Fibroblast of peridontal ligament (primary cell): ENCODE measurements around the gene LYZL1.
A peak's percentile ranks its signal among the peaks of the same experiment; 100 is the strongest.
"Not testable (repeated sequence)": the region's sequence is repeated elsewhere in the genome, so short reads cannot be mapped to it uniquely, and the experiment has no call there.

Experiments
- DNase-seq: peaks from one replicate; pipeline ENCODE4 v3.0.0-alpha.2; 2010; ENCODE audit errors: extremely low read depth

The LYZL1 gene

DNA sequence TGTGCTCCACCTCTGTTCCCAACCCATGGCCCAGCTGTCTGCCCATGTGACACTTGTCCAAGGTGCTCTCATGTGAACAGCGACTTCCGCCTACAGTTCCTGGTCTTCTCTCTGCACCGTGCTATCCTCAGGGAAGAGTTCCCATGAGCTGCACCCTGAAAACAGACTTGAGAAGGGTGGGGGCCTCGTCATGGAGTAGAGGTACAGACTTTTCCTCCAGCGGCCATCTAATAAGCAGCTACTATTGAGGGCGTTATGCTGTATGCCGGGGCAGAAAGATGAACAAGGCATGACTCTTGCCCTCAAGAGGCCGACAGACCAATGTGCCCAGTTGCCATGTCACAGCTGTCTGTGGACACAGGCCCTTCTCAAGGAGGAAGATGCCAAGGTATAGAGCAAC lies 25.4 kb upstream of the LYZL1 start:
- DNase-seq, result no peak

DNA sequence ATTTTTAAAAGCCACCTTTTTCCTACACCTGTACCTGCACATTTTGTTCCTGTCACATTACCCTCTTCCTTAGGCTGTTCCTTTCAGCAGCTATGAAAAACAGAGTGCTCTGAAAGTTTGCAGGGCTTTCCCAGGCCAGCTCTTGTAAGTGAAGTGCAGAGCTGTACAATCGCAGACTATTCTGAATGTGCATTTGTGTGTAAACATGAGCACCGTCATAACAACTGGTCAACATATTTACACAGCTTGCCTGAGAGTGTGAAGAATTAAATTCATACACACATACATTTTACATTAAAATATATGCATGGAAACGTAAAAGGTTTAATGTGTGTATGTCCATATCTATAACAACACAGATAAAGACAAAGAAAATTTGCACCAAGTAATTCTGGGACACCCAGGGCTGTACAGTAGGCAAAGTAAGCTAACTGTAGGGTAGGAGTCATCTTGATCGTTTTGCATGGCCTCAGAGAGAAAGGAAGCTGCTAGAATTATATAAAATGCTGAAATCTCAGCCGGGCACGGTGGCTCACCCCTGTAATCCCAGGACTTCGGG lies 23.6 kb upstream of the LYZL1 start:
- DNase-seq, result no peak

DNA sequence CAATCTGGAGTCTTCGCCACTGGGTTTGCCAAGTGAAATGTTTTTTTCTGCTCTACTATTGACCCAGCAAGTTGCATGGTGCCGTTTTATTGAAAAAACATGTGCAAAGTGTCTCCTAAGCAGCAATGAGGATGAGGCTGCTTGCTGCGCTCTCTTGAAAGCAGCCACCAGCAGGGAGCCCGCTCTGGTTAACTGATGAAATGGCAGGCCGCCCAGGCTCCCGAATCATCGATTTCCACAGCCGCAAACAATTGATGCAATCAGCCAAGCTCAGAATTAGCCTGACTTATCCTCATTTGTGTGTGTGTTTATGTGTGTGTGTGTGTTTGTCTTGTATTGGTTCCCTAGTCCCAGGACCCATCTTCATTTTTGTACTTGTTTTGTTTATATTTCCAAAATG lies 22.2 kb upstream of the LYZL1 start:
- peak; percentile 89 for DNase-seq

DNA sequence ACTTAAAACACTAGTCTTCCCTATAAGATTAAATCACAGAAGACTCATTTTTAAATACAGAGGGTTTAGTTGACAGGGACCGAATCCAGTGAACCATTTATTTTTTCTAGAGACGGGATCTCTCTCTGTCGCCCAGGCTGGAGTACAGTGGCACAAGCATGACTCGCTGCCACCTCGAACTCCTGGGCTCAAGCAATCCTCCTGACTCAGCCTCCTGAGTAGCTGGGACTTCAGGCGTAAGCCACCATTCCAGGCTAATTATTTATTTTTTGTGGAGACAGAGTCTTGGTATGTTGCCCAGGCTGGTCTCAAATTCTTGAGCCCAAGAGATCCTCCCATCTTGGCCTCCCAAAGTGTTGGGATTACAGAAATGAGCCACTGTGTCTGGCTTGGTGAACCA lies 20.9 kb upstream of the LYZL1 start:
- DNase-seq, result no peak

DNA sequence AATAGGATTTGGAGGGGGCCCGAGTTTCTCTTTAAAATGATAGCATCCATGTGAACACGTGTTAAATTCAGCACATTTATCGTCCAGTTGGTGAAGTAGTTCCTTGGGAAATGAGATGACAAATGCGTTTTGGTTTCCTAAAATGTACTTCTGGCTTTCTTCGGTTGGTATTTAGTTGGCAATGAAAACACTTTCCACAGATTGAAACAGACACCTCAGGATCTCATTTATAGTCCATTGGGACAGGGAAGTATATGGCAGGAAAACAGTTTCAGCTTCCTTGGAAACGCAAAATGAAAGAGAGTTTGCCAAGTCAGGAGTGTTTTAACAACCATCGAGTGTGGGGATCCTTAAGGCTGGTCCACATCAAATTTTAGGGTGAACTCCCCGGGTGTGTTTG lies 19.4 kb upstream of the LYZL1 start:
- no peak for DNase-seq

DNA sequence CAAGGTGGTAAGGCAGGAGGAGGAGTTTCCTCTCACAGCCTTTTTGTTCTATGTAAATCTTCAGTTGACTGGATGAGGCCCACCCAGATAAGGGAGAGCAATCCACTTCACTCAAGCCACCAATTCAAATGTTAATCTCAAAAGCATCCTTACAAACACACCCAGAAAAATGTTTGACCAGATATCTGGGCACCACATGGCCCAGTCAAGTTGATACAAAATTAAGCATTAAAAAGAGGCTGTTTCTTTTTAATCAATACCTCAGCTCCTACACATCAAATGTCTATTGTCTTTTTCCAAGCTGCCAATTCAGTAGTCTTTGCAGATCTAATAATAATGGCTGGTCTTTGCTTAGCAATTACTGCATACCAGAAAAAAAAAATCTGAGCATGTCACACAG lies 18.0 kb upstream of the LYZL1 start:
- DNase-seq, result no peak

DNA sequence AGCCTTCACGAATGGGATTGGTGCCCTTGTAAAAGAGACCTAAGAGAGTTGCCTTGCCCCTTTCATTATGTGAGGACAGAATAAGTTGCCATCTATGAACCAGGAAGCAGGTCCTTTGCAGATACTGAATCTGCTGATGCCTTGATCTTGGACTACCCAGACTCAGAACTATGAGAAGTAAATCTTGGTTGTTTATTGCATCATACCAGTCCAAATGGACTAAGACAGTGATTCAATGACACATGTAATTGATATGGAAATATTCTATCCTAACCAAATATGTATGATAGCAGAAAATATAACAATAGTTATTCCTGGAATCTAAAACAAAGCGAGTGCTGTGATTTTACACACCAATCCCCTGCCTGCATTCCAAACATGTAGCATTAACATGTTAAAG lies 17.0 kb upstream of the LYZL1 start:
- peak; percentile 6 for DNase-seq

DNA sequence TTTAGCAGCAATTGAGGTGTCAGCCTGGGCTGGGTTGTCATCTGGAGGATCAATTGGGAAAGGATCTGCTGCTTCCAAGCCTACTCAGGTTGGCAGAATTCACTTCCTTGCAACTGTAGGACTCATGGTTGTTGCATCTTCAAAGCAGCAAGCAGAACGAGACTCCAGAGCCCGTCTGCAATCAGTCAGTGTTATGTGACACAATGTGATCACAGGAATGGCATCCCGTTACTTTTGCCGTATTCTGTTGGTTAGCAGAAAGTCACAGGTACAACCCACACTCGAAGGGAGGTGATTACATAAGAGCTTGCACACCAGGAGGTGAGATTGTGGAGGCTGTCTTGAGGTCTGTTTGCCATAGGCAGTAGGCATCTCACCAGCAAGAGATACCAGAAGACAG lies 15.4 kb upstream of the LYZL1 start:
- no peak for DNase-seq

DNA sequence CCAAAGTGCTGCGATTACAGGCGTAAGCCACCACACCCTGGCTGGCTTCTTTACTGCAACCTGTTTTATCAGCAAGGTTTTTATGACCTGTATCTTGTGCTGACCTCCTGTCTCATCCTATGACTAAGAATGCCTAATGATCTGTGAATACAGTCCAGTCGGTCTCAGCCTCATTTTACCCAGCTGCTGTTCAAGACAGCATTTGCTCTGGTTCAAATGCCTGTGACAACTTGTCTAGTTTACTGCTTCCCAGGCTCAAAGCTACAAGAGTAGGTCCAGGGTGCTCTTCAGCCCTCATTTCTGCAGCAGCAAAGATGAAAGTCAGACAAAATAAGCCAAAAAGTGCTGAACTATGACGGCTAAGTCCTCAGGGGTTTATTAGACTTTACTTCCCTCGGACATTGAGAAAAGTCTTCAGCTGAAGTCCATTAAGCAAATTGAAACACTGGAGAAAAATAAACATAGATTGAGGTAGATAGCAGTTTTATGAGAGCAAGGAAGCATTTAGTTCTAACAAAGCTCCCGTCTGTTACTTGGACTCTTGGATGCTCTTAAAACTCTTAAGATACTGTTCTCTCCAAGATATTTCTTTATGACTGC lies 12.5 kb upstream of the LYZL1 start:
- DNase-seq, result no peak

DNA sequence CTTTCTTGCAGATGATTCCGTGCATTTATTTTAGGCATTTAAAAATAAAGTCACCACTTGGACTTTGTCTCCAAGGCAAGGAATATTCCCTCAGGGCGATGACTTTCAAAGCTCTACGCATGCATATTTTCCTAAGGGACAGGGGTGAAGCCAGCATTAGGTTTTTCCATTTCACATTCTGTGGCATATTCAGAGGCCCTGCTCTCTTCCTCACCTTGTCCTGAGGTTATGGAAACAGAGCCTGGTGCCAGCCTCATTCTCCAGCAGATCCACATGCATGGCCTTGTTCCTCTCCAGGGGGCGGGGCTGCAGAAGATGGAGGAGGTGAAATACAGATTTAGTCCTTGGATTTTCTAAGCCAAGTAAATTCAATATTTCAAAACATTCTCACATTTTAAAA lies 11.6 kb upstream of the LYZL1 start:
- no peak for DNase-seq

DNA sequence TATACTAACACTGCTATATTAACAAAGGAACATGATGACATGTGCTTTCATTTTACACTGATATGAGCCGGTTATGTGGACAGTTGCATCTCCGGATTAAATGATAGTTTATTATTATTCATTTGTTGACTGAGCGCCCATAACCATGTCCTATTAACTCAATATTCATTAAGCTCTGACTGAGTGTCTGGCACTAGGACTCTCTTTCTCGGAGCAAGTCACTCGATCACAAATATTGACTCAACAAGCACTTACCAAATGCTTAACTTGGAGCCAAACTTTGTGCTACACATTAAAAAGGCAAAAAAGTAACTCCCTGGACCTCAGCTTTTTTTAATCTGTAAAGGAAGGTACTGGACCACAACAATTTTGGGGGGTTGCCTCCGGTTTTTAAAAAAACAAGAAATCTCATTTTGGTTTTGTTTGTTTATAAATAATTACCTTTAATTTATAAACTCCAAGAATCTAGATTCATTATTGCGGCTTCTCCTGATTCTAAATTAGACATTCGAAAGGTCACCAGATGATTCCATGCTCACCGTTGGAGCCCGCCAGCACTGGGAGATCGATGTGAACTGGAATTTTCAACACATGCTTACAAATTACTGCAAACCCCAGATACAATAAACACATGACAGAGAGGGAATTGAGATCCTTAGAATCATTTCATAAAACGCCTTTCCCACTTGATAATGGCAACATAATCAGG lies 8.9 kb upstream of the LYZL1 start:
- no peak for DNase-seq

DNA sequence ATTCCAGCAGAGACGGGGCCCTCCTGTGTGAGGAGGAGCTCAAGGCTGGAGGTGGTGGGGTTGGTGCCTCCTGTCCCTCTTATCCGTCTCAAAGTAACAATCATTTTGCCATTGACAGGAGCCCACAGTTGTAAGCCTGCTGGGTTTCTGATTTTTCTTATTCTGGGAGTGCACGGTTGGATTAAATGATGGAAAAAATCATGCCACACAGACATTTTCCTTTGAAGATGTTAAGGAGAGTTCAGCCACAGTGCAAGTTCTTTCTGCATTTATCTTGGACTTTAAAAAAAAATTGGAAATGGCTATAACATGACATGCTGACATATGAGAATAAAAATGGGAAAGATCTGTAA lies 8.4 kb upstream of the LYZL1 start:
- no peak for DNase-seq

DNA sequence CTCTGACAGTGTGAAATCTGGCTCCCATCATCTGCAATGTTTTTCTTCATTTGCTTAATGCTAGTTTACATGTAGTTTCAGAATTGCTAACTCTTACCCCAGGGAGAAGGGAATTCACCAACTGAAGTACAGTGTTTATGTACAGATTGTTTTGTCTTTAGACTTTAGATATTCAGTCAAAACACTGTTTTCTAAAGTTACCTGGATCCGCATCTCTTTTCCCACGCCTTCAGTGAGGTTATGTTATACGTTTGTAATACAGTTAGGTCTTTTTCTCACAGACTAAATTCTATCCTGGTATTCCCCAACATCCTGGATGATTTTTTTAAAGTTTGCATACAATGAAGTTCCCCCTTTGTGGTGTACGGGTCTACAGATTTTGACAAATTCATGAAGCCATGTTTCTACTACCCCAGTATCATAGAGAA lies 3.2 kb upstream of the LYZL1 start:
- DNase-seq, result no peak

DNA sequence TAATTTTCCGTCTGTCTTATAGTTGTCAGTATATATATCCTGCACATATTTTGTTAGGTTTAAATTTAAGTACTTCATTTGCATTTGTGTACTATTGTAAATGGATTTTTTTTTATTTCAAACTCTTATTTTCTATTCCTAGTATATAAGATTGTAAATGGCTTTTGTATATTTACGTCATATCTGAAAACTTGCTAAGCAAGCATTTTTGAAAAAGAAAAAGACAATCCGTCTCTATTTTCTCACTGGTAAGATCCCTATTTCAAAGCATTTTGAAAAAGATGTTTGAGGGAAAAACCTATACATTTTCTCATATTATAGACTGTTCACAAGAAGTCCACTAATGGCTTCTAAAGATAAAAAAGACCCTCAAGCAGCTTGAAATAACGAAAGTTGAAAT lies 1.2 kb upstream of the LYZL1 start:
- DNase-seq, result no peak

DNA sequence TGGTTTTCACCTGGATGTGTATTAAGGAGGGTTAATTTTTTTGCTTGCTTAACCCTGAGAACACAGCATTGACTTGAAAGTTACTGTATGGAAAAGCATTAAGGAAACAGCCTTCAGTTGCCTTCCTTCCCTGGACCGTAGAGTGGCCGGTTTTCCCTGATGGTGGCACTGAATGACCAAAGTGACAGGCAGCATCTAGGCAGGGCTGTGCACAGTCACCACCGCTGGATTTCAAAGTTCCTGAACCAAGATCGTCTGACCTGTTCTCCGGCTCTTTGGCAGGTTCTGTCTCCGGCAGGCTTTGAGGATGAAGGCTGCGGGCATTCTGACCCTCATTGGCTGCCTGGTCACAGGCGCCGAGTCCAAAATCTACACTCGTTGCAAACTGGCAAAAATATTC lies 2.7 kb downstream of the LYZL1 start:
- DNase-seq, result not testable (repeated sequence)

DNA sequence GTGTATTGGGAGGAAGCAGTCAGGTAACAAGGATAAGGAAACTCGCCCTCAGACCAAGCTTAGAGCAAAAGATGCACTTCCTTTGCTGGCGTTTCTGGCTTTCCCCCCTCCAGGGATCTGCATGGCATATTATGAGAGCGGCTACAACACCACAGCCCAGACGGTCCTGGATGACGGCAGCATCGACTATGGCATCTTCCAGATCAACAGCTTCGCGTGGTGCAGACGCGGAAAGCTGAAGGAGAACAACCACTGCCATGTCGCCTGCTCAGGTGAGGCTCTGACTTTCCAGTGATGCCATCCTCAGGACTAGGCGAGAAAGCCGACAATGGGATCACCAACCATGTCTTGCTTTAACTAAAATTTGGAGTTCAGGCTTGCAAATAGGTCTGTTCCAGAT lies 3.5 kb downstream of the LYZL1 start:
- not testable (repeated sequence) for DNase-seq

DNA sequence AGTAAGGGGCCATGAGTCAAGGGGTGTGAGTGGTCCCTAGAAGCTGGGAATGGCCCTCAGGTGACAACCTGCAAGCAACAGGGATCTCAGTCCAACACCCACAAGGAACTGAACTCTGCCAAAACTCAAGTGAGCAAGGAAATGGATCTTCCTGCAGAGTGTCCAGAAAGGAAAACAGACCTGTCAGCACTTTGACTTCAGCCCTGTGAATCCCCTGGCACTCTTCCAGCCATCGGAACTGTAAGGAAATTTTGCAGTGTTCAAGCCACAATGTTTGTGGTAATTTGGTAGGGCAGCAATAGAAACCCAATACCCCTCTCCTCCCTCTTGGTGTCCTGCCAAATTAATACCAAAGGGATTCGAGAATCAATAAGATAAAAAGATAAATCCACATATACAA lies 6.9 kb downstream of the LYZL1 start:
- no peak for DNase-seq

DNA sequence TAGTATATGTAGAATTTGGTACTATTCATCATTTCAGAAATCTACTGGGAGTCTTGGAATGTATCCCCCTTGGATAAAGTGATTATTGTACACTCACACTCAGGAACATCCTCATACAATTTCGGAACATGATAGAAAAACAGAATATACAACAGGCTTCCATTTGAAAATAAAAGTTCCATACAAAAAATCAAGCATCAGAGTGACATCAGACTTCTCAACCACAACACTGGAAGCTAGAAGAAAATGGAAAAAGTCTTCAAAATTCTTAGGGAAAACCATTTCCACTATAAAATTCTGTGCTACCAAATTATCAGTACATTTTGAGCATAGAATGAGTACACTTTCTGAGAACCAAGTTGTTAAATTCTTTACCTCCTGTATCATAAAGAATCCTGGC lies 8.8 kb downstream of the LYZL1 start:
- no peak for DNase-seq

DNA sequence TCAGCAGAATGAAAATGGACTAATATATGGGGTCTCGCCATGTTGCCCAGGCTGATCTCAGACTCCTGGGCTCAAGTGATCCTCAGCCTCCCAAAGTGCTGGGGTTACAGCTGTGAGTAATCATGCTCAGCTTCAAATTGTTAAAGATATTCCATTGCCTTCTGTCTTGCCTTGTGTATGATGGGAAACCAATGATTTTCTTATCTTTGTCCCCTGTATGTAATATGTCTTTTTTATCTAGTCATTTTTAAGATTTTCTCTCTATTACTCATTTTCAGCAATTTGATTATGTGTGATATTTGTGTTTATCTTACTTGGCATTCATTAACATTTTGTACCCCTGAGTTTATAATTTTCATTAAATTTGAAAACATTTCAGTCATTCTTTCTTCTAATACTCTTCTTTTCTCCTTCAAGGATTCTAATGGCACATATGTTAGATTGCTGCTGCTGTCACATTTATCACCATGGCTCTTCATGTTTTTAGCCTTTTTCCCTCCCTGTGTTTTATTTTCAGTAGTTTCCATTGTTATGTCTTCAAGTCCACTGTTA lies 12.6 kb downstream of the LYZL1 start:
- no peak for DNase-seq

DNA sequence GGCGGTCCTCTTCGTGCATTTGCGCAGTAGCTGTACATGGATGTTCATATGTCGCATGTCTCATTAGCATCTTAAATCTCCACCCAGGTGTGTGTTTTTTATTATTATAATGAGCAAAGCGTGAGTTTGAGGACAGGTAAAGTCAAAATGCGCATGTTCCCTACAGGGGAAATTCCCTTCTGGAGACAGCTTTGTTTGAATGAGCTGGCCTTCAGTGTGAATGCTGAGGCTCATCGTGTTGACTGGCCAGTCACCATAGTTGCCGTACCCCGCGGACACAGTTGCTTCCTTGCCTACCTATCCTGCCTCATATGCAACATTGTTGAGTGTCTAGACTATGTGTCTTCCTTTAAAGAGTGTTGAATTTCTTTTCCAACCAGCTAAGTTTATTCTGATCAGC lies 13.6 kb downstream of the LYZL1 start:
- DNase-seq, result no peak

DNA sequence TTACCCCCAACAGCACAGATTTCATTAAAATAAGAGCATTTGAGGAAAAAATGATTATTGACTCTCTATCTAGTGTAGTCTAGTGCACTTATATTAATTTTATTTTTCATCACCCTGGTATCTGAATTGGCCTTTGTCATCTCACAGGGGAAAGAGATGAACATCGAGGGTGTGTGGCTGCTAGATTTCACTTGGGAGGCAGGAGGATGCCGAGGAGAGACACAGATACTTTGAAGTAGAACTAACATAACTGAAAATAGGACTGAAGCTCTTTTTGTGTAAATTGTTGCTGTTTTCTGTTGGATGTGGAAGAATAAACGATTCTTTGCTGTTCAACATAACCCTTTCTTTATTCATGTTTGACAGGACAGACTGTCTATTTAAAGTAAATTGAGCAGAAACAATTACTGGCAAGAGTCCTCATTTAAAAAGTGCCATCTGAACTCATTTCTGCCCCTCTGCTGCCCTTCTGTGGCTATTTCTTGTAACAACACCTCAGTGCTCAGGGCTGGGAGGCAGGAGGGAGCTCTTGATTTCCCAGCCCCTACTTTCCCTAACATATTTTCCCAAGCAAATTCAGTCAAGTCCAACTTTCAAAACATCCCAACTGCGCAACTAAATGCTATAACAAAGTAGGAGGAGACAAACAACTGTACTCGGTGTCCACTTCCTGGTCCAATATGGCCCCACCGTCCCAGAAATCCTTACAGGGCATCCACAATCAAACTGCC lies 15.6 kb downstream of the LYZL1 start:
- peak; percentile 89 for DNase-seq

DNA sequence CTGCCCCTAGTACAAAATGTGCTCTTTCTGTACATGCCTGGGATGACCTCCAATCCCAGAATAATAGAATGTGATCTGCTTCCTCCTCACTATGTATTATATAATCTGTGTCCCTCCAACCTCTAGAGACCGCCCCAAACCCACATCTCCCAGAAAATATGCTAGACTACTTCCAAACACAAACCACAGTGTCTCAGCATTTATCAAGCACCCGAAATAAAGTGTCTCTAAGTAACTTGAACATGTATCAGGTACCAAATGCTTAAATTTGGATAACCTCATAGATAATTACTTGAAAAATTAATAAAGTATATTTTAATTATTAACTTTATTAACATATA lies 16.1 kb downstream of the LYZL1 start:
- no peak for DNase-seq

DNA sequence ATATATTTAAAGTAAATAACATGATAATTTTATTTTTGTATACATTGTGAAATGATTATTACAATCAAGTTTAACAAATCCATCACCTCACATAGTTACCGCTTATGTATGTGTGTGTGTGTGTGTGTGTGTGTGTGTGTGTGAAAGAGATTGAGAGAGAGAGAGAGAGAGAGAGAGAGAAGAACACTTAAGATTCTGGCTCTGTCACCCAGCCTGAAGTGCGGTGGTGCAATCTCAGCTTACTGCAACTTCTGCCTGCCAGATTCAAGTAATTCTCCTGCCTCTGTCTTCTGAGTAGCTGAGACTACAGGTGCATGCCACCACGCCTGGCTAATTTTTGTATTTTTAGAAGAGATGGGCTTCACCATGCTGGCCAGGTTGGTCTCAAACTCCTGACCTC lies 17.8 kb downstream of the LYZL1 start:
- DNase-seq, result no peak
